GM06990 (cell line): ENCODE data around the gene TLX2.

ENCODE experiments used
- DNase-seq: peaks from one replicate; pipeline ENCODE4 v3.0.0-alpha.2; 2011; ENCODE audit not compliant: insufficient read length; ENCODE audit errors: extremely low read depth
- H3K27me3 ChIP-seq: replicated peaks from 2 replicates; pipeline ENCODE4 v1.6.0; 2011; ENCODE audit warnings: low read length; ENCODE audit not compliant: control insufficient read depth, insufficient read depth
- H3K36me3 ChIP-seq: 2 replicates; pipeline ENCODE4 v1.5.1; 2011; ENCODE audit warnings: low read length; ENCODE audit not compliant: control insufficient read depth, insufficient read depth
- H3K4me3 ChIP-seq: replicated peaks from 2 replicates; pipeline ENCODE4 v1.5.1; 2011; ENCODE audit warnings: low read depth, mild to moderate bottlenecking, control low read depth, low read length
- CTCF ChIP-seq: IDR thresholded peaks from 2 replicates; pipeline ENCODE4 v1.5.1; 2011; ENCODE audit warnings: low read length, control low read depth, mild to moderate bottlenecking, inconsistent platforms; ENCODE audit not compliant: insufficient read depth, poor library complexity, severe bottlenecking

TLX2 gene

GRCh38 chr2:74486141-74486540 is 28.1 kb upstream of the TLX2 start:
- Histone ChIP-seq H3K4me3 (no peak overlapping the region), H3K27me3 (no peaks in the 10 kb centered on the region), H3K36me3 (peaks cover 5% of the 10 kb centered on the region)
- no peak for TF ChIP-seq CTCF
- DNase-seq = no peak

- H3K4me3 ChIP-seq = no peak overlapping the region
- TF ChIP-seq CTCF = no peak
- DNase-seq = no peak
- no peaks in the 10 kb centered on the region for H3K27me3 ChIP-seq
- peaks cover 20% of the 10 kb centered on the region for H3K36me3 ChIP-seq
Observed at GRCh38 chr2:74488643-74489481, 25.4 kb upstream of the TLX2 start.

- H3K27me3 ChIP-seq = no peaks in the 10 kb centered on the region
- H3K36me3 ChIP-seq = peaks cover 20% of the 10 kb centered on the region
- no peak for TF ChIP-seq CTCF
- DNase-seq = no peak
- no peak overlapping the region for H3K4me3 ChIP-seq
Observed at GRCh38 chr2:74489906-74490305, 24.3 kb upstream of the TLX2 start.

- Histone ChIP-seq H3K27me3 (no peaks in the 10 kb centered on the region), H3K4me3 (no peak overlapping the region), H3K36me3 (peaks cover 20% of the 10 kb centered on the region)
- TF ChIP-seq CTCF = no peak
- no peak for DNase-seq
Observed at GRCh38 chr2:74491648-74492544, 22.4 kb upstream of the TLX2 start.

GRCh38 chr2:74493546-74493945 is 20.7 kb upstream of the TLX2 start:
- Histone ChIP-seq H3K36me3 (peaks cover 20% of the 10 kb centered on the region), H3K4me3 (no peak overlapping the region), H3K27me3 (no peaks in the 10 kb centered on the region)
- no peak for TF ChIP-seq CTCF
- no peak for DNase-seq
